Uterus (tissue), 2 donors: ENCODE measurements around the gene CASTOR1.

Experiments
- CTCF ChIP-seq, 4 experiments: fragments of 200-600 bp in 2 of 4; fragments of 450-650 bp in 2 of 4; sonication (generic) in 2 of 4; IDR thresholded peaks; one replicate each; pipeline ENCODE4 v1.5.1; 2016 to 2019; ENCODE audit warnings: antibody characterized with exemption in 4 of 4, mild to moderate bottlenecking in 2 of 4, moderate library complexity in 1 of 4
- POLR2A ChIP-seq, 2 donors: fragments of 450-650 bp; IDR thresholded peaks; one replicate each; pipeline ENCODE4 v1.6.1; 2016; ENCODE audit warnings: antibody characterized with exemption in 2 of 2, mild to moderate bottlenecking in 1 of 2, moderate library complexity in 1 of 2

- TF ChIP-seq CTCF (IDR thresholded peaks at IDR 0.05): no peak
- TF ChIP-seq POLR2A (IDR thresholded peaks at IDR 0.05): no peak
Measured at GRCh38 chr22:30247561-30247960, 41.7 kb downstream of the CASTOR1 start.
